Immature natural killer cell (primary cell): ENCODE measurements around the gene ATAD1. TPM values are rescaled to one million over a fixed set of nuclear protein-coding genes. Genes with fewer than 3 reads are reported as not detected.

Experiments used
- DNase-seq, 3 donors: peaks; one replicate each; pipeline ENCODE4 v3.0.0; 2022; ENCODE audit warnings: mixed read lengths in 1 of 3
- H3K27ac Mint-ChIP-seq, 6 donors: one replicate each; pipeline ENCODE4 v1.8.0; 2020; ENCODE audit warnings: mixed read lengths in 6 of 6, mild to moderate bottlenecking in 5 of 6, inconsistent platforms in 4 of 6, moderate library complexity in 3 of 6
- H3K27me3 Mint-ChIP-seq, 3 donors: one replicate each; pipeline ENCODE4 v1.8.0; 2020 to 2021; ENCODE audit warnings: low read depth in 3 of 3, mild to moderate bottlenecking in 3 of 3, mixed read lengths in 3 of 3, moderate library complexity in 3 of 3, inconsistent platforms in 1 of 3
- H3K36me3 Mint-ChIP-seq, 3 donors: one replicate each; pipeline ENCODE4 v1.8.0; 2020; ENCODE audit warnings: mixed read lengths in 3 of 3, inconsistent platforms in 2 of 3, mild to moderate bottlenecking in 2 of 3
- H3K4me1 Mint-ChIP-seq, 2 donors: one replicate each; pipeline ENCODE4 v1.8.0; 2020; ENCODE audit warnings: inconsistent platforms in 2 of 2, mild to moderate bottlenecking in 2 of 2, mixed read lengths in 2 of 2, moderate library complexity in 1 of 2
- H3K4me3 Mint-ChIP-seq, 5 donors: one replicate each; pipeline ENCODE4 v1.8.0; 2020; ENCODE audit warnings: mild to moderate bottlenecking in 5 of 5, mixed read lengths in 5 of 5, inconsistent platforms in 3 of 5, moderate library complexity in 3 of 5
- H3K9me3 Mint-ChIP-seq, 6 donors: one replicate each; pipeline ENCODE4 v1.8.0; 2020; ENCODE audit warnings: mild to moderate bottlenecking in 6 of 6, mixed read lengths in 6 of 6, inconsistent platforms in 4 of 6, moderate library complexity in 3 of 6
- polyA plus RNA-seq, 3 donors: library from polyadenylated mRNA; unstranded; fragments of 300-500 nt; fragmentation: Illumina TruSeq; gene quantifications; one replicate each; pipeline ENCODE4 v1.2.3, GENCODE V29; 2021

The ATAD1 gene
- polyA plus RNA-seq, 3 donors from 2014 or later: 31.2 to 44.0 (median 42.1) TPM

- H3K4me3 Mint-ChIP-seq: no peak overlapping the region
- no peak overlapping the region for H3K27ac Mint-ChIP-seq
- DNase-seq: no peak
- H3K9me3 Mint-ChIP-seq: no peaks in the 10 kb centered on the region
- H3K4me1 Mint-ChIP-seq: no peaks in the 10 kb centered on the region
- H3K27me3 Mint-ChIP-seq: peaks cover 0 to 6% (median 5%) of the 10 kb centered on the region in 3 donors
- no peaks in the 10 kb centered on the region for H3K36me3 Mint-ChIP-seq
These were observed 115.6 kb downstream of the ATAD1 start for GRCh38 chr10:87702260-87702972.

Other genes with a start within 250 kb of the ATAD1 start
- under 1 TPM in 2 of 3 donors, not detected in 1; 0.11 to 0.14 TPM for gene PAPSS2, start 158.3 kb downstream of the ATAD1 start, polyA plus RNA-seq
- under 1 TPM in 2 of 3 donors, not detected in 1; 0.06 to 0.17 TPM for gene KLLN, start 45.3 kb upstream of the ATAD1 start, polyA plus RNA-seq
- 10 to 100 TPM; 18.0 to 33.5 (median 30.6) TPM for gene PTEN, start 45.4 kb upstream of the ATAD1 start, polyA plus RNA-seq